Natural killer cell (primary cell): ENCODE data around the gene JAZF1. TPM values are rescaled to one million over a fixed set of nuclear protein-coding genes. Genes with fewer than 3 reads are reported as not detected.

Experiments used
- ATAC-seq, 3 donors: fragments of 150-1000 bp in 2 of 3; fragments of 200-7000 bp in 1 of 3; cut with Tn5 transposase; 1 replicate in 1 of 3; 2 replicates in 2 of 3; pipeline ENCODE4 v1.10.0; 2021; ENCODE audit warnings: mild to moderate bottlenecking in 2 of 3, moderate library complexity in 2 of 3
- DNase-seq, 2 donors: peaks; one replicate each; pipeline versions ENCODE4 v3.0.0 to v3.0.0-alpha.2; 2013 to 2021; ENCODE audit warnings: mixed read lengths in 1 of 2
- H3K27ac ChIP-seq: one replicate; pipeline ENCODE4 v1.5.1; 2013; ENCODE audit warnings: mild to moderate bottlenecking, low read length
- H3K27me3 ChIP-seq: one replicate; pipeline ENCODE4 v1.6.1; 2013; ENCODE audit warnings: low read length; ENCODE audit not compliant: control insufficient read depth, insufficient read depth
- H3K36me3 ChIP-seq: one replicate; pipeline ENCODE4 v1.6.1; 2013; ENCODE audit warnings: low read length; ENCODE audit not compliant: control insufficient read depth, insufficient read depth
- H3K4me1 ChIP-seq: one replicate; pipeline ENCODE4 v1.6.1; 2013; ENCODE audit warnings: low read length; ENCODE audit not compliant: control insufficient read depth, insufficient read depth
- H3K4me3 ChIP-seq: one replicate; pipeline ENCODE4 v1.5.1; 2013; ENCODE audit warnings: low read length
- H3K9me3 ChIP-seq: one replicate; pipeline ENCODE4 v1.6.1; 2013; ENCODE audit warnings: low read length; ENCODE audit not compliant: control insufficient read depth, insufficient read depth
- H3K27ac Mint-ChIP-seq, 2 donors: one replicate each; pipeline ENCODE4 v1.8.0; 2022; ENCODE audit warnings: mild to moderate bottlenecking in 2 of 2, mixed read lengths in 2 of 2, moderate library complexity in 1 of 2
- H3K27me3 Mint-ChIP-seq, 2 donors: one replicate each; pipeline ENCODE4 v1.8.0; 2022; ENCODE audit warnings: low read depth in 2 of 2, mixed read lengths in 2 of 2
- H3K36me3 Mint-ChIP-seq: one replicate; pipeline ENCODE4 v1.8.0; 2022; ENCODE audit warnings: mixed read lengths
- H3K4me1 Mint-ChIP-seq, 2 donors: one replicate each; pipeline ENCODE4 v1.8.0; 2022; ENCODE audit warnings: mixed read lengths in 2 of 2
- H3K4me3 Mint-ChIP-seq: one replicate; pipeline ENCODE4 v1.8.0; 2022; ENCODE audit warnings: mild to moderate bottlenecking, moderate library complexity, mixed read lengths
- H3K9me3 Mint-ChIP-seq, 2 donors: one replicate each; pipeline ENCODE4 v1.8.0; 2022; ENCODE audit warnings: mixed read lengths in 2 of 2
- CTCF ChIP-seq: fragments of 200-600 bp; IDR thresholded peaks from one replicate; pipeline ENCODE4 v1.8.0; 2022; ENCODE audit warnings: antibody characterized with exemption
- WGBS: methylation state at CpG from one replicate; pipeline ENCODE4 v1.1.7; 2013; ENCODE audit warnings: missing lambda C conversion rate; ENCODE audit not compliant: insufficient coverage; 5-methylcytosine and 5-hydroxymethylcytosine counted together
- intact Hi-C: fragments of 100-400 bp; cut with micrococcal nuclease; formaldehyde crosslinking; loops from one replicate; pipeline ENCODE4 v1.14.2; 2022
- total RNA-seq, 4 donors: library from RNA; stranded (reverse); fragments of 120-200 nt in 1 of 4; gene quantifications; one replicate each; pipeline versions ENCODE4 v1.2.3 to v1.2.4, GENCODE V29; 2013 to 2022

Gene JAZF1
- total RNA-seq, 3 donors from 2014 or later (not counting 1 experiment from before 2014, with no cell fraction given): 82.5 to 89.7 (median 87.6) TPM

GRCh38 chr7:28115261-28115660 is 65.3 kb downstream of the JAZF1 start:
- peak overlapping the region; percentile 57 to 70 for H3K27ac Mint-ChIP-seq
- H3K4me1 Mint-ChIP-seq: peaks cover 64 to 78% of the 10 kb centered on the region in 2 donors
- WGBS: 91% methylated on average over 1 of the region's 1 CpG
- Histone ChIP-seq H3K27ac (no peak overlapping the region), H3K4me3 (no peak overlapping the region), H3K9me3 (no peaks in the 10 kb centered on the region), H3K27me3 (no peaks in the 10 kb centered on the region), H3K4me1 (no peaks in the 10 kb centered on the region), H3K36me3 (no peaks in the 10 kb centered on the region)
- H3K36me3 Mint-ChIP-seq: no peaks in the 10 kb centered on the region
- no peaks in the 10 kb centered on the region for H3K27me3 Mint-ChIP-seq
- DNase-seq: no peak
- intact Hi-C loops: no loop called here
- TF ChIP-seq CTCF: no peak
- no peak for ATAC-seq
- H3K4me3 Mint-ChIP-seq: no peak overlapping the region
- H3K9me3 Mint-ChIP-seq: no peaks in the 10 kb centered on the region

- intact Hi-C loops: no loop called here
- DNase-seq (no peak), ATAC-seq (no peak)
- Mint-ChIP-seq H3K36me3 (no peaks in the 10 kb centered on the region), H3K9me3 (no peaks in the 10 kb centered on the region), H3K4me3 (no peak overlapping the region), H3K27ac (peak overlapping the region; percentile 57 to 70), H3K4me1 (peaks cover 62 to 76% of the 10 kb centered on the region in 2 donors), H3K27me3 (no peaks in the 10 kb centered on the region)
- Histone ChIP-seq H3K9me3 (no peaks in the 10 kb centered on the region), H3K4me1 (no peaks in the 10 kb centered on the region), H3K4me3 (no peak overlapping the region), H3K27me3 (no peaks in the 10 kb centered on the region), H3K27ac (no peak overlapping the region), H3K36me3 (no peaks in the 10 kb centered on the region)
- TF ChIP-seq CTCF: no peak
- WGBS: 95% methylated on average over 4 of the region's 4 CpGs
Observed at GRCh38 chr7:28114056-28114455, 66.5 kb downstream of the JAZF1 start.

GRCh38 chr7:28112883-28113540 is 67.6 kb downstream of the JAZF1 start:
- Histone ChIP-seq H3K4me3 (no peak overlapping the region), H3K4me1 (no peaks in the 10 kb centered on the region), H3K36me3 (no peaks in the 10 kb centered on the region), H3K9me3 (no peaks in the 10 kb centered on the region), H3K27me3 (no peaks in the 10 kb centered on the region), H3K27ac (no peak overlapping the region)
- Mint-ChIP-seq H3K4me1 (peaks cover 67 to 78% of the 10 kb centered on the region in 2 donors), H3K4me3 (no peak overlapping the region), H3K27ac (peak overlapping the region; percentile 48 to 70), H3K27me3 (no peaks in the 10 kb centered on the region), H3K9me3 (no peaks in the 10 kb centered on the region), H3K36me3 (no peaks in the 10 kb centered on the region)
- no peak for TF ChIP-seq CTCF
- DNase-seq (no peak), ATAC-seq (no peak)
- 89% methylated on average over 14 of the region's 14 CpGs for WGBS
- intact Hi-C loops: no loop called here

GRCh38 chr7:28112467-28112866 is 68.1 kb downstream of the JAZF1 start:
- H3K4me3 ChIP-seq: no peak overlapping the region
- Mint-ChIP-seq H3K36me3 (no peaks in the 10 kb centered on the region), H3K27ac (peak overlapping the region; percentile 48 to 70), H3K9me3 (no peaks in the 10 kb centered on the region), H3K4me1 (peaks cover 71 to 80% of the 10 kb centered on the region in 2 donors), H3K27me3 (no peaks in the 10 kb centered on the region), H3K4me3 (no peak overlapping the region)
- intact Hi-C loops: no loop called here
- TF ChIP-seq CTCF: no peak
- 98% methylated on average over 2 of the region's 3 CpGs for WGBS
- ATAC-seq (no peak), DNase-seq (no peak)
- no peaks in the 10 kb centered on the region for H3K36me3 ChIP-seq
- no peaks in the 10 kb centered on the region for H3K4me1 ChIP-seq
- no peak overlapping the region for H3K27ac ChIP-seq
- no peaks in the 10 kb centered on the region for H3K9me3 ChIP-seq
- no peaks in the 10 kb centered on the region for H3K27me3 ChIP-seq
